H1 (cell line): Measurements from ENCODE around the gene FGFR2. TPM values are rescaled to one million over a fixed set of nuclear protein-coding genes. Genes with fewer than 3 reads are reported as not detected.

Experiments
- CTCF ChIA-PET: fragments of 300-600 bp; sonication (Branson Sonifier 250); formaldehyde crosslinking; loops from one replicate; lab custom pipeline; 2021; ENCODE audit not compliant: partially characterized antibody; lab: Charles Lee
- POLR2A ChIA-PET: fragments of 300-600 bp; sonication (Branson Sonifier 250); formaldehyde crosslinking; loops from one replicate; lab custom pipeline; 2021; ENCODE audit warnings: inconsistent platforms; ENCODE audit not compliant: partially characterized antibody; lab: Charles Lee
- DNase-seq, 2 experiments: peaks; one replicate each; pipeline versions ENCODE4 v3.0.0 to v3.0.0-alpha.2; 2010 to 2022; ENCODE audit warnings: low spot score in 2 of 2, low read depth in 1 of 2, mixed read lengths in 1 of 2
- FAIRE-seq: peaks from 2 replicates; lab custom pipeline; 2011; peaks lifted over from hg19 to GRCh38; lab: Jason Lieb, UNC
- H2AFZ ChIP-seq: 2 replicates; pipeline ENCODE4 v1.8.1; 2012; ENCODE audit warnings: low read length, inconsistent platforms
- H2AK5ac ChIP-seq: 2 replicates; pipeline ENCODE4 v1.6.1; 2013; ENCODE audit warnings: low read depth, low read length
- H2BK120ac ChIP-seq: replicated peaks from 2 replicates; pipeline ENCODE3; 2013; ENCODE audit warnings: low read depth, low read length, inconsistent platforms
- H2BK12ac ChIP-seq: 2 replicates; pipeline ENCODE4 v1.6.1; 2013; ENCODE audit warnings: low read depth, low read length
- H2BK15ac ChIP-seq: 2 replicates; pipeline ENCODE4 v1.6.1; 2013; ENCODE audit warnings: low read length
- H2BK20ac ChIP-seq: 2 replicates; pipeline ENCODE4 v1.6.1; 2013; ENCODE audit warnings: low read length
- H2BK5ac ChIP-seq: 2 replicates; pipeline ENCODE4 v1.6.1; 2013; ENCODE audit warnings: low read depth, low read length
- H3K14ac ChIP-seq: 2 replicates; pipeline ENCODE4 v1.6.1; 2013; ENCODE audit warnings: inconsistent platforms; ENCODE audit not compliant: insufficient read length
- H3K18ac ChIP-seq: 2 replicates; pipeline ENCODE4 v1.6.1; 2013; ENCODE audit warnings: low read length; ENCODE audit errors: extremely low read depth
- H3K23ac ChIP-seq: 2 replicates; pipeline ENCODE4 v1.6.1; 2013; ENCODE audit warnings: inconsistent platforms; ENCODE audit not compliant: insufficient read length
- H3K23me2 ChIP-seq: 2 replicates; pipeline ENCODE4 v1.6.1; 2013; ENCODE audit warnings: low read depth, low read length
- H3K27ac ChIP-seq: 2 replicates; pipeline ENCODE4 v1.6.1; 2011; ENCODE audit warnings: low read depth, low read length, inconsistent platforms
- H3K27me3 ChIP-seq, 4 experiments: replicated peaks in 1 of 4; 1 replicate in 1 of 4; 2 replicates in 3 of 4; pipeline versions ENCODE4 v1.6.1 to v1.8.1; 2011 to 2013; ENCODE audit warnings: low read length in 3 of 4, mild to moderate bottlenecking in 3 of 4, inconsistent platforms in 2 of 4, mixed read lengths in 2 of 4, moderate library complexity in 1 of 4; ENCODE audit not compliant: control insufficient read depth in 3 of 4, insufficient read depth in 3 of 4; ENCODE audit errors: extremely low read depth in 1 of 4
- H3K36me3 ChIP-seq, 4 experiments: 2 replicates each; pipeline versions ENCODE4 v1.6.1 to v1.8.1; 2011 to 2013; ENCODE audit warnings: mild to moderate bottlenecking in 4 of 4, low read length in 3 of 4, moderate library complexity in 2 of 4, control low read depth in 1 of 4, inconsistent platforms in 1 of 4; ENCODE audit not compliant: insufficient read depth in 4 of 4, control insufficient read depth in 2 of 4
- H3K4ac ChIP-seq: replicated peaks from 2 replicates; pipeline ENCODE3; 2013; ENCODE audit warnings: low read length, low read depth, mixed read lengths, inconsistent platforms; ENCODE audit not compliant: insufficient read length
- H3K4me1 ChIP-seq, 4 experiments: replicated peaks in 1 of 4; 1 replicate in 1 of 4; 2 replicates in 3 of 4; pipeline versions ENCODE4 v1.6.1 to v1.8.1; 2011 to 2013; ENCODE audit warnings: low read length in 3 of 4, inconsistent platforms in 2 of 4, mixed read lengths in 1 of 4; ENCODE audit not compliant: insufficient read depth in 4 of 4, control insufficient read depth in 3 of 4
- H3K4me2 ChIP-seq, 2 experiments: 2 replicates each; pipeline versions ENCODE4 v1.6.1 to v1.8.1; 2011 to 2013; ENCODE audit warnings: low read depth in 2 of 2, low read length in 2 of 2, control low read depth in 1 of 2, inconsistent platforms in 1 of 2, mild to moderate bottlenecking in 1 of 2; ENCODE audit not compliant: insufficient read depth in 1 of 2
- H3K4me3 ChIP-seq, 4 experiments: fragments of 200-600, 300-600 bp in 1 of 4; sonication (generic), shearing (Covaris generic), sonication (Bioruptor Twin) in 1 of 4; 2 replicates each; pipeline versions ENCODE4 v1.5.1 to v1.8.1; 2011 to 2016; ENCODE audit warnings: low read length in 4 of 4, low read depth in 3 of 4, control low read depth in 2 of 4, inconsistent platforms in 2 of 4, mild to moderate bottlenecking in 2 of 4, mixed read lengths in 1 of 4, moderate library complexity in 1 of 4; ENCODE audit not compliant: insufficient read depth in 2 of 4; ENCODE audit errors: extremely low read depth in 1 of 4
- H3K56ac ChIP-seq: replicated peaks from 2 replicates; pipeline ENCODE3; 2013; ENCODE audit warnings: low read depth, mild to moderate bottlenecking, mixed read lengths, low read length, inconsistent platforms; ENCODE audit not compliant: insufficient read length
- H3K79me1 ChIP-seq: 2 replicates; pipeline ENCODE4 v1.6.1; 2013; ENCODE audit warnings: low read depth, low read length, control low read depth
- H3K79me2 ChIP-seq, 2 experiments: 2 replicates each; pipeline versions ENCODE4 v1.6.1 to v1.8.1; 2012 to 2013; ENCODE audit warnings: low read length in 2 of 2, mild to moderate bottlenecking in 2 of 2, inconsistent platforms in 1 of 2; ENCODE audit not compliant: insufficient read depth in 2 of 2, control insufficient read depth in 1 of 2
- H3K9ac ChIP-seq, 4 experiments: replicated peaks in 1 of 4; 1 replicate in 1 of 4; 2 replicates in 3 of 4; pipeline versions ENCODE4 v1.6.1 to v1.8.1; 2011 to 2013; ENCODE audit warnings: low read depth in 3 of 4, low read length in 3 of 4, control low read depth in 2 of 4, mild to moderate bottlenecking in 2 of 4, moderate library complexity in 2 of 4, inconsistent platforms in 1 of 4; ENCODE audit errors: extremely low read depth in 1 of 4
- H3K9me3 ChIP-seq, 2 experiments: 2 replicates each; pipeline versions ENCODE4 v1.6.1 to v1.8.1; 2012 to 2013; ENCODE audit warnings: mild to moderate bottlenecking in 2 of 2, moderate library complexity in 2 of 2, control low read depth in 1 of 2, inconsistent platforms in 1 of 2, low read depth in 1 of 2, low read length in 1 of 2, mixed read lengths in 1 of 2; ENCODE audit not compliant: insufficient read depth in 2 of 2
- H4K20me1 ChIP-seq, 2 experiments: replicated peaks in 1 of 2; 2 replicates each; pipeline versions ENCODE3 to v1.8.1; 2011 to 2013; ENCODE audit warnings: inconsistent platforms in 2 of 2, low read length in 2 of 2, mild to moderate bottlenecking in 1 of 2; ENCODE audit not compliant: insufficient read depth in 2 of 2, control insufficient read depth in 1 of 2
- H4K5ac ChIP-seq: 2 replicates; pipeline ENCODE4 v1.6.1; 2013; ENCODE audit warnings: low read length, low read depth, mixed read lengths, inconsistent platforms; ENCODE audit not compliant: insufficient read length
- H4K8ac ChIP-seq: 2 replicates; pipeline ENCODE4 v1.8.0; 2013; ENCODE audit warnings: mild to moderate bottlenecking, moderate library complexity, low read length, inconsistent platforms; ENCODE audit not compliant: insufficient read depth; ENCODE audit errors: extremely low read depth
- H4K91ac ChIP-seq: replicated peaks from 2 replicates; pipeline ENCODE3; 2013; ENCODE audit warnings: low read length, mixed read lengths, inconsistent platforms; ENCODE audit not compliant: insufficient read length
- ASH2L ChIP-seq: fragments of 200-600, 300-600 bp; sonication (generic); IDR thresholded peaks from one replicate; pipeline ENCODE4 v1.7.1; 2017; ENCODE audit warnings: low read length
- BCL11A ChIP-seq, 2 experiments: IDR thresholded peaks; one replicate each; pipeline ENCODE4 v1.6.1; 2011; ENCODE audit warnings: low read depth in 2 of 2, low read length in 2 of 2, mild to moderate bottlenecking in 2 of 2
- CHD2 ChIP-seq: IDR thresholded peaks from 2 replicates; pipeline ENCODE4 v1.6.1; 2012; ENCODE audit warnings: low read length, improper control_type of control experiment
- CREB1 ChIP-seq: IDR thresholded peaks from 2 replicates; pipeline ENCODE4 v1.6.1; 2012; ENCODE audit warnings: inconsistent platforms
- CTBP2 ChIP-seq: IDR thresholded peaks from 2 replicates; pipeline ENCODE4 v1.7.0; 2011; ENCODE audit warnings: borderline replicate concordance, mild to moderate bottlenecking, moderate library complexity, mixed read lengths, low read length; ENCODE audit not compliant: insufficient read depth, insufficient read length
- EZH2 ChIP-seq: fragments of 200-600 bp; sonication (generic); IDR thresholded peaks from 2 replicates; pipeline ENCODE4 v1.7.1; 2012; ENCODE audit warnings: low read depth, mild to moderate bottlenecking, moderate library complexity, low read length, inconsistent platforms; ENCODE audit not compliant: severe bottlenecking
- JUN ChIP-seq: IDR thresholded peaks from 2 replicates; pipeline ENCODE4 v1.6.1; 2011; ENCODE audit warnings: low read depth, mild to moderate bottlenecking, improper control_type of control experiment, low read length
- KDM4A ChIP-seq: IDR thresholded peaks from one replicate; pipeline ENCODE4 v1.7.1; 2012; ENCODE audit warnings: low read depth, mild to moderate bottlenecking, moderate library complexity, low read length, inconsistent platforms; ENCODE audit not compliant: severe bottlenecking
- KDM5A ChIP-seq: fragments of 200-600 bp; IDR thresholded peaks from 2 replicates; pipeline ENCODE4 v1.7.1; 2012; ENCODE audit warnings: mild to moderate bottlenecking, low read length, inconsistent platforms, mixed read lengths
- MAX ChIP-seq: IDR thresholded peaks from 2 replicates; pipeline ENCODE4 v1.6.1; 2012; ENCODE audit warnings: inconsistent platforms
- NANOG ChIP-seq: IDR thresholded peaks from 2 replicates; pipeline ENCODE4 v1.6.1; 2011; ENCODE audit warnings: low read length, low read depth, mild to moderate bottlenecking, inconsistent platforms; ENCODE audit not compliant: insufficient read depth, poor library complexity, severe bottlenecking
- SP1 ChIP-seq: IDR thresholded peaks from 2 replicates; pipeline ENCODE4 v1.6.1; 2011; ENCODE audit warnings: low read depth, low read length
- USF2 ChIP-seq: IDR thresholded peaks from 2 replicates; pipeline ENCODE4 v1.6.1; 2011; ENCODE audit warnings: low read length, improper control_type of control experiment
- WGBS, 2 experiments: shearing (Covaris generic) in 1 of 2; methylation state at CpG; one replicate each; pipeline versions ENCODE4 v1.1.6 to v1.1.7; 2013 to 2015; ENCODE audit warnings: low lambda C conversion rate in 2 of 2, mixed read lengths in 2 of 2, inconsistent platforms in 1 of 2, low coverage in 1 of 2, missing lambda C conversion rate in 1 of 2; ENCODE audit not compliant: insufficient replicate concordance in 2 of 2, insufficient coverage in 1 of 2, insufficient read length in 1 of 2; ENCODE audit errors: extremely low coverage in 1 of 2, missing lambda C conversion rate in 1 of 2; 5-methylcytosine and 5-hydroxymethylcytosine counted together
- polyA plus RNA-seq, 7 experiments: library from polyadenylated mRNA; depleted of rRNA in 3 of 7; stranded (reverse) in 5 of 7; unstranded in 2 of 7; fragments of >200 nt in 5 of 7; fragments of 200-250 nt in 2 of 7; gene quantifications; 1 replicate in 5 of 7; 2 replicates in 1 of 7; 4 replicates in 1 of 7; pipeline versions ENCODE4 v1.2.1 to v1.2.3, GENCODE V29; 2011 to 2013; ENCODE audit warnings: missing spikeins in 2 of 7, mixed read lengths in 2 of 7
- total RNA-seq: library from RNA; stranded (reverse); fragmentation: NEBNext Ultra II Directional; extraction: Animal tissue kit (Norgen Biotek cat#: 25700); gene quantifications from 2 replicates; pipeline ENCODE4 v1.2.1, GENCODE V29; 2021

Gene FGFR2
- total and polyA plus RNA-seq, 2 of the 8 experiments (the other 6 are each of a cell fraction or from before 2014, with no cell fraction given), result 50.2 to 81.2 TPM

- H4K20me1 ChIP-seq, result peaks cover 0 to 6% of the 10 kb centered on the region in 2 experiments
- POLR2A ChIA-PET, result interaction anchor here (0.6 kb wide), 1 partner anchor 105 kb away, joined by 3 read pairs; no protein-coding TSS in a partner anchor
- CTCF ChIA-PET, result no interaction called here
- TF ChIP-seq CHD2 (no peak), EZH2 (no peak), KDM4A (no peak), BCL11A (IDR thresholded peaks at IDR 0.05; ENCODE audit: low read depth in 2 of 2, low read length in 2 of 2) (no peak), CREB1 (no peak), SP1 (no peak), KDM5A (no peak), MAX (no peak), JUN (no peak), CTBP2 (no peak), USF2 (no peak), NANOG (no peak), ASH2L (no peak)
Measured at GRCh38 chr10:121511460-121511859, 86.8 kb downstream of the FGFR2 start.

More at GRCh38 chr10:121511460-121511859, 86.8 kb downstream of the FGFR2 start:
- H3K79me2 ChIP-seq, result peaks cover 0 to 57% of the 10 kb centered on the region in 2 experiments; a peak in 3 of 4 replicates
- no peak overlapping the region for H3K4me3 ChIP-seq
- H2BK15ac ChIP-seq, result no peak overlapping the region
- no peak overlapping the region for H4K91ac ChIP-seq
- no peak overlapping the region for H3K14ac ChIP-seq
- no peak overlapping the region for H3K27ac ChIP-seq
- whole genome bisulfite sequencing, 2 experiments, result 92% methylated on average over 4 of the region's 4 CpGs; no CpG with 5 or more reads in 1 of the 2 experiments
- no peak overlapping the region for H3K4me2 ChIP-seq
- no peak overlapping the region for H2BK20ac ChIP-seq
- no peak overlapping the region for H3K56ac ChIP-seq
- H3K4ac ChIP-seq, result no peak overlapping the region
- peaks cover 14 to 83% (median 36%) of the 10 kb centered on the region in 4 experiments; a peak in 7 of 8 replicates for H3K36me3 ChIP-seq
- H3K23me2 ChIP-seq, result no peaks in the 10 kb centered on the region
- no peak overlapping the region for H2BK120ac ChIP-seq
- no peak for DNase-seq
- H3K23ac ChIP-seq, result no peak overlapping the region
- H3K18ac ChIP-seq, result no peak overlapping the region
- H3K9ac ChIP-seq, result no peak overlapping the region
- H2AK5ac ChIP-seq, result 0 out of 2 replicates have a peak overlapping the region, but pooled peaks have one; percentile 54
- FAIRE-seq, result no peak
- H2BK5ac ChIP-seq, result peak overlapping the region; percentile 42; the same call in 1 of the 2 replicates
- no peak overlapping the region for H2AFZ ChIP-seq
- H3K9me3 ChIP-seq, result no peaks in the 10 kb centered on the region
- H3K79me1 ChIP-seq, result peaks cover 13% of the 10 kb centered on the region
- H3K4me1 ChIP-seq, result peaks cover 0 to 5% (median 2%) of the 10 kb centered on the region in 4 experiments; a peak in 3 of 7 replicates
- no peak overlapping the region for H4K5ac ChIP-seq
- no peak overlapping the region for H4K8ac ChIP-seq
- H3K27me3 ChIP-seq, result no peaks in the 10 kb centered on the region
- H2BK12ac ChIP-seq, result no peak overlapping the region; the same call in 1 of the 2 replicates
